GM21423 (cell line): Measurements from ENCODE around the gene USP31.
"Not testable (repeated sequence)": the region's sequence is repeated elsewhere in the genome, so short reads cannot be mapped to it uniquely, and the experiment has no call there.

Experiments used
- ATAC-seq: cut with Tn5 transposase; IDR thresholded peaks from one replicate; pipeline ENCODE4 v1.9.1; 2021; ENCODE audit warnings: mild to moderate bottlenecking, moderate library complexity; ENCODE audit not compliant: unreplicated experiment

The USP31 gene

DNA sequence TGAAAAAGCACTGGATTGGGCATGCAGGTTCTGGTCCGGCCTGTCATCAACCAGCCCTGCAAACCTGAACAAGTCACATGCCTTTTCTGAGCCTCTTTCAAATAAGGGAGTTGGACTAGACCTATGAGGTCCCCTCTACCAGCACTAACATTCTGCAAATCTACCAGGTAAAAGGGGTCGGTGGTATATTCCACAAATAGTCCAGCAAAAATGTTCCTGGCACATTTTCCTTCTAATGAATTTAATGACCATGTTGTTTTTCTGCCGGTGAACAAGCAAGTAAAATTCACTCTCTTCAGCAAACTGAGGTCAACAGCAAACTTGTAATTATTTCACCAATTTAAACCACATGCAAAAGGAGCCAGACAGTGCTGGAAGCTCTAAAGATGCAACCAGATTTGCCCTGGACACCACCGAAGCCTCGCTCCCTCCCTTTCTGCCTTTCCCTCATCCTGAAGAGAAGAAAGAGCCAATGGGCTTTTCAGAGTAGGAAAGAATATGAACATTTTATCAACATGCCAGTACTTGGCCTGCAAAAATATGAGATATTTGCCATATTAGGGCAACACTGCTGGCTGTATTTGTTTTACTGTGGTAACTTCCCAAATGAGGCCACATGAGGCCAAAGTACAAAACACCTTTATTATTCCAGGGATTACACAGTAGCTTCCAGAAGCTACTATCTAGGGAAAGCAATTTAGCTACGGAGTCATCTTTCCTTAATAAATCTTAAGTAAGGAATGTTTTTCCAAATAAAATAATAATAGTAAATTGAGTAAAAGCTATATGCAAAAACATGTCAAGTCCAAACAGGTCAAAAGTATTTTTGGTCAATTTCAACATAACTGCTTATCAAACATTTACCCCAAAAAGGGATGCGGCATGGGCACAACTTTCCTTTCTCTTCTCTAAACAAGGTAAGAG is 45.0 kb downstream of the USP31 start:
- ATAC-seq = no peak

DNA sequence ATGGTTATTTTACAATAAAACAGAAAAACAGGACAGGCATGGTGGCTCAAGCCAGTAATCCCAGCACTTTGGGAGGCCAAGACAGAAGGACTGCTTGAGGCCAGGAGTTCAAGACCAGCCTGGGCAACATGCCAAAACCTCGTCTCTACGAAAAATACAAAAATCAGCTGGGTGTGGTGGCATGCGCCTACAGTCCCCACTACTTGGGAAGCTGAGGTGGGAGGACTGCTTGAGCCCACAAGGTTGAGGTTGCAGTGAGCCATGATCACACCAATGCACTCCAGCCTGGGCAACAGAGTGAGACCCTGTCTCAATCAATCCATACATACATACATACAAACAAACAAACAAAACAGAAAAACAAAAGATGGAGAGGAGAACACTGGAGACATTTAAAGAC is 45.6 kb downstream of the USP31 start:
- no peak for ATAC-seq

DNA sequence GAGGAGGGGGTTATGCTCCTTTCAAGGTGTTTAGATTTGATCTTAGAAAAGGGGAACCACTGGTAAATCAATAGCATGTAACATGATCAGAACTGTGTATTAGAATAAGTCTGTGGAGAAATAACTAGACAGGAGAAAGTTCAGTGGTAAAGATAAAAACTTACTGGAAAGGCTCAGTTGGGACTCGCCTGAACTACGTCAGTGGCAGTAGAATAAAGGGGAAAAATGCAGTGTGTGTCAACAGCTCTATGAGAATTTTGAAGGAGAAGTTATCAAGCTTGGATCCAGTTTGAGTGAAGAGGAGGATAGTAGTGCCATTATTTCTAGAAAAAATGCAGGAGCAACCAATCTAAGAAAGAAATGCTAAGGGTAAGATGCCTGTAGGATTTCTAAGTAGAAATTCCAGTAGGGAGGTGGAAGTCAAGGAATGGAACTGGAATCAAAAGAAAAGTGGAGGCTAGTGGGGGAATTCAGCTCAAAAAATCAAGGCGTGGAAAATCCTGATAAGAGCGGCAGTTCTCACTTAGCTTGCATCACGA is 48.2 kb downstream of the USP31 start:
- no peak for ATAC-seq

DNA sequence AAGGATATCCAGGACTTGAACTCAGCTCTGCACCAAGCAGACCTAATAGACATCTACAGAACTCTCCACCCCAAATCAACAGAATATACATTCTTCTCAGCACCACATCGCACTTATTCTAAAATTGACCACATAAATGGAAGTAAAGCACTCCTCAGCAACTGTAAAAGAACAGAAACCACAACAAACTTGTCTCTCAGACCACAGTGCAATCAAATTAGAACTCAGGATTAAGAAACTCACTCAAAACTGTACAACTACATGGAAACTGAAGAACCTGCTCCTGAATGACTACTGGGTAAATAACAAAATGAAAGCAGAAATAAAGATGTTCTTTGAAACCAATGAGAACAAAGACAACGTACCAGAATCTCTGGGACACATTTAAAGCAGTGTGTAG is 52.8 kb downstream of the USP31 start:
- ATAC-seq = not testable (repeated sequence)

DNA sequence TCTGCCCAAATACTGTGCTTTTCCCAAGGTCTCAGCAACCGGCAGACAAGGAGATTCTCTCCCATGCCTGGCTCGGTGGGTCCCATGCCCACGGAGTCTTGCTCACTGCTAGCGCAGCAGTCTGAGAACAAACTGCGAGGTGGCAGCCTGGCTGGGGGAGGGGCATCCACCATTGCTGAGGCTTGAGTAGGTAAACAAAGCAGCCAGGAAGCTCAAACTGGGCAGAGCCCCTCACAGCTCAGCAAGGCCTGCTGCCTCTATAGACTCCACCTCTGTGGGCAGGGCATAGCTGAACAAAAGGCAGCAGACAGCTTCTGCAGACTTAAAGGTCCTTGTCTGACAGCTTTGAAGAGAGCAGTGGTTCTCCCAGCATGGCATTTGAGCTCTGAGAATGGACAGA is 55.1 kb downstream of the USP31 start:
- ATAC-seq = not testable (repeated sequence)

DNA sequence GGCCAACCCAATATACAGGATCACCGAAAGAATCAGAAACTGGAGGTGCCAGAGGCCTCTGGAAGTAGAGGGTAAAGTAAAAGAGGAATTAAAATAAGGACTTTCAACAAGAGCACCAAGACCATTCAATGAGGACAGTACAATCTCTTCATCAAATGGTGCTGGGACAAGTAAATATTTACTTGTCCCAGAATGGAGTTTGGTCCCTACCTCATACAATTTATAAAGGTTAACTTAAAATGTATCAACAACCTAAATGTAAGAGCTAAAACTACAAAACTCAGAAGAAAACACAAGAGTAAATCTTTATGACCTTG is 56.5 kb downstream of the USP31 start:
- no peak for ATAC-seq

DNA sequence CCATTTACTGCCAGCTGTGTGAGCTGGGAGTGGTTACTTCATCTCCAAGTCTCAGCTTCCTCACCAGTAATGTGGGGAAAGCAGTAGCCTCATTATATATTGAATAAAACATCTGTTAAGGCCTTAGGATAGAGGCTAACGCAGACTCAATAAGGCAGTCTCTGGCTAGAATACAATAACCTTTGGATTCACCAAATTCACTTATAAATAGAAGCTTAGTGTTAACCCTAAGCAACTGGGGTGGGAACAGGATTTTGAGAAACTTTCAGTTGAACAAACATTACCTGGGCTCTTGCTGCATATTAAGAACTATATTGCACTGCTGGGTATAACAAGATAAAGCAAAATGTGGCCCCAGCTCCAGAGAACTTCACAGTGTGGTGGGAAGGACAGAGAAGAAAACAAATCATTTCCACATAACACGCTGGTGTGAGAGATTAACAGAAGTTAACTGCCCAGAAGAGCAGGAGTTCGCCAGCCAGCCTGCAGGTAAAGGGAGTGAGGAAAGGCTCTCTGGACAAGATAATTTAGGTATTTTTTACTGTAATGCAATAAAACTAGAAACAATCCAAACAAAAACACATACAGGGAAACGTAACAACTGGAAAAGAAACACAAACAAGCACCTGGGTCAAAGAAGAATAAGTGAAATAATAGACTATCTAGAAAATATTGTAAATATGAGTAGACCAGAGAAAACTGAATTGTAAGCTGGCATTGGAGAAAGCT is 57.0 kb downstream of the USP31 start:
- no peak for ATAC-seq

DNA sequence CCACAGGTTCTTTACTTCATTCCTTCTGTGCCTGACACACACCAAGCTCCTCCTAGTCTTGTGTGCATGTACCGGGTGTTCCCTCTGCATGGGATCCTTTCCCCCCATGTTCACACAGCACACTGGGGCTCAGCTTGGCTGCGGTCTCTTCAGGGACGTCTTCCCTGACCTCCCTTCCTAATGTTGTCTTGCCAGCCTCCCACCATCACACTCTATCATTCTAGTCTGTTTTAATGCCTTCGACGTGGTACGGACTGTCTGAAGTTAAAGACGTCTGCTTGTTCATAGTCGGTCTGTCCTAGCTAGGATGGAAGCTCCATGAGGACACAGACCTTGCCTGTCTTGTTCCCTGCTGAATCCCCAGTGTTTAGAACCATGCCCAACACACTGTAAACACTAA is 60.1 kb downstream of the USP31 start:
- no peak for ATAC-seq

DNA sequence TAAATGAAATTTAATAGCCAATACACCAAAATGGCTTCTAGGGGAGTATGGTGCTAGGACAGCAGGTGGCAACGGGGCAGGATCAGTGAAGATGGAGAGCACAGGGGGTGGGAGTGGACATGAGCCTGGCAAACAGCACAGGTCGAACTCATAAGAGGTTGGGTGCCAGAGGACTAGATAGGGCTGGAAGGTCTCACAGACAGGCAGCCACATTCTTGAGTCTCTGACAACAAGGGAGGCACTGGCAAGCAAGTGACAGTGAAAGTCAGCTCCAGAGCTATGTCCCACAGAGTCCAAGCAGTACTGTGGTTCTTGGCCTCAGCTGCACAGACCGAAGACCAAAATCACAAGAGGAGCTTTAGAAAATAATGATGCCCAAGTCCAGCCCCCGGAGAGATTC is 61.2 kb downstream of the USP31 start:
- no peak for ATAC-seq

DNA sequence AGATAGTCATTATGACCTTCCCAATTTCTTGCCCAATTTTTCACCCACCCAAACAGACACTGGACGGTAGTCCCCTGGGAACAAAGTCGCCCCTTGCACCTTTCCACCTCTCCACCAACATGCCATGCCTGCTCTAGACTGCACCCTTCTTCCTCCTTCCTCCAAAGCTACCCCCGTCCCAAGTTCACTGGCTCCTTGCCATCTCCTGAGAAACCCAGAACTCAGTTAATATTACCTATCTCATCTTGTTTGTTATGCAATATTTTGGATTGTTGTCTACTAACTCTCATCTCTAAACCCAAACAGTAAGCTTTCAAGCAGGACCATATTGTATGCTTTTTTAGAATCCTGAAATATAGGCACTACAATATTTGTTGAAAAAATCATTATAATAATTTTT is 63.3 kb downstream of the USP31 start:
- no peak for ATAC-seq

DNA sequence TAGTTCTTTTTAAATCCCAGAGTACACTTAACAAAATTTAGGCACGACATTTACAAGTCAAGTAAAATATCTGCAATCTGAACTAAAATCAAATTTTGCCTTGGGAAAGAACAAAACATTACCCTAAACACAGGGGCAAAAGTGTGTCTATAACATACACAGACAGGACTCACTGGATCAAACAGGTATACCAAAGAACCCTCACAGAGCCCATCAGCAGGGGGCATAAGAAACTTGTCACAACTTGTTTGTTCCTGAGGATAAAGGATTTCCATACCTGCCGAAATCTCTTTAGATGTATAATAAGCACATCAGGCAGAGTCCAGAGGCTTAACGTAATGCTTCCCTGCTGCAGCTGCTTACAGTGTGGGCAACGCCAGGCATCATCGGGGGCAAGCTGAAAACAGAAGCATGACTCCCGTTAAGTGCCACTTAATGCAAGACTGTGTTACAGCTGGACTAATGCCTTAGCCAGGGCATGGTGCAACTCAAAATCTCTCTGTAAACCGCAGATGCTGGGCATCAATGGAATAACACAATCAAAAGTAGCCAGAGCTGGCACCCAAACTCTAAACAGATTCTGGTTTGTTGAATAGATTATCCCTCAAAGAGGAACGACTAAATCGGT is 67.0 kb downstream of the USP31 start:
- ATAC-seq = no peak

DNA sequence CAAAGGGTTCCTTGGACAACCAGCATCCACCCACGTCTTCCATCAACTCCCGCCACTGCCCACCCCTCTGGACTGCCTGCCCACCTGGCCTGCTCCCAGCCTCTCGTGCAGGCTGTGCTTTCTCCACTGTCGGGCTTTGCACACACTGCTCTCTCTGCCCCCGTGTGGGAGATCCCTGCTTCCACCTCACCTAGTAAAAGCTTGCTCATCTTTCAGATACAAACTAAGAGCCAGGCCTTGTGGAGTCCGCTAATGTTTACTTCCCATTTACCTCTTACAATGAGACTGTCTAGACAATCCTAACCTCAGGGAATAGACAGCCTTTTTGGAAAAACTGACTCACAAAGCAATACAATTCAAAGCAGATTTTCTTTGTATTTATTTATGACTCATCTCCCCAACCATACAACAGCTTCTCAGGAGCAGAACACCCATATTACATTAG is 67.6 kb downstream of the USP31 start:
- no peak for ATAC-seq

DNA sequence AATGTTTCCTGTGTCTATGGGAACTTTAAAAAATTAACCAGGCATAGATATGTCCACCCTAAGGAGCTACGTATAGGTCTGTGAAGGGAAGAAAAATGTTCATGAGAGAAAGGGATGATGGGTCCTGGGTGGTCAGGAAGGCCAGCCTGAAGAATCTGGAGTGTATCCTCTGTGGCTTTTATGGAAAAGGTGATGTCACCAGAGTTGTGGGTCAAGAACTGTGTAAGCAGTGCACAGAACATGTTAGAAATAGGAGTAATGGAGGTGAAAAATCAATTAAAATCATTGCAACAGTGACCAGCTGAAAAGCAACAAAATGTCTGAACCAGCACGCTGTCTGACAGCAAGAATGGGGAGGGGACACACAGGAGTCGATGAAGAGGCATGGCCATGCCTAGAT is 68.5 kb downstream of the USP31 start:
- no peak for ATAC-seq

DNA sequence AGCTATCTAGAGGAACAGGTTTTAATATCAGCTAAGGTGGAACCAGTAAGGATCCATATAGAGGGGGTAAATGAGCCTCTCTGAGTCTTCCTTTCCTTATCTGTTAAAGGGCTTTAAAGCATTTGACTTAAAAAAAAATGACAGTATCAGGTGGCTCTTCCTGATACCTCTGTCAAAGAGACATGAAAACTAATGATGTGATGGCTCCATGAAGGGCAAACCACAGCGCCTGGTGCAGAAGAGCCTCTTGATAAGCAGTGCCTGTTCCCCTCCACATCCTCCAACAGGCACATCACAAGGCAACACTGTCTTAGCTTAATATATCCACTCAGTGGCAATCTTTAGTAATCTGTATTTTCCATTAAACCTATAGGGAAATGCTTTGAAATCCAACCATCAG is 68.9 kb downstream of the USP31 start:
- no peak for ATAC-seq

DNA sequence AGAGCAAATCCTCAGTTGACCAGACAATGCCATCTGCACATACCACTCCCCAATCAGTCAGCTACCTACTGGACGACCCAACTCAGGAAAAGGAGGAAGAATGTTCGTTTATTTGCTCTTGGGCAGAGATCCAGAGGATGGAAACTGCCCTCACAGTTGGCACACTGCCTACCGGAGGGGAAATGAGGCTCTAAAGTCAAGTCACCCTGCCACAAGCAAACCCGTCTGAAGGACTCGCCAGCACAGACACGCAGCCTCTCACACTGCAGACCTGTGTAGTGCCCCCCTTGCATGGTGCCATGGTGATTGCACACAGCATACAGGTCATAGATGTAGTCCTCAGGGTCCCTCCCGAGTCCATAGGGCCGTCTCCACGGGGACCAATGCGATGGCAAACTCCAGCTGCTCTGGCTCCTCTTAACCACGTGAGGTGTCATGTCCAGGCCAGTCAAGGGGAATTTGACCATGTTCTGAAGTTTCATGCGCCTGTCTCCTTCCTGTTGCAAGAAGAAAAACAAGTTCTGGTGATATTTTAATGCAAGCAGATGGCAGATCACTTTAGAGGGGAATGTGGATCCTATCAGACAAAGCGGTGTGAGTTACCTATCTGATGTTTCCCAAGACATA is 69.5 kb downstream of the USP31 start:
- no peak for ATAC-seq

DNA sequence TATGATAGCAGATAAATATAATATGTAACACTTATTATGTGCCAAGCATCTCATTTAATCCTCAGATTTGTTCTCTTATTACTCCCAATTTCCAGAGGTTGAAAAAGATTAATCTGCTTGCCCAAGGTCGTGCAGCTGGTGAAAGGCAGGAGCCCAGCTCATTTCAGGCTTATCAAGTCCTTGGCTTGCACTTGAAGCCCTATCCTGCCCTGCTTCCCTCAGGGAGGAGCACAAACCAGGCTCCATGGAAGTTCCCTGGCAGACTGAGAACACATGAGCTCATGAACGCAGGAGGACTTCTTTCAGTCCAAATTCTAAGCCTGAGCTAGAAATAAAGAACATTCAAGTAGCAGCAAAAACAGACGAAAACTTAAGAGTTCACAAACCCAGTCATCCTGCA is 74.8 kb downstream of the USP31 start:
- ATAC-seq = no peak

DNA sequence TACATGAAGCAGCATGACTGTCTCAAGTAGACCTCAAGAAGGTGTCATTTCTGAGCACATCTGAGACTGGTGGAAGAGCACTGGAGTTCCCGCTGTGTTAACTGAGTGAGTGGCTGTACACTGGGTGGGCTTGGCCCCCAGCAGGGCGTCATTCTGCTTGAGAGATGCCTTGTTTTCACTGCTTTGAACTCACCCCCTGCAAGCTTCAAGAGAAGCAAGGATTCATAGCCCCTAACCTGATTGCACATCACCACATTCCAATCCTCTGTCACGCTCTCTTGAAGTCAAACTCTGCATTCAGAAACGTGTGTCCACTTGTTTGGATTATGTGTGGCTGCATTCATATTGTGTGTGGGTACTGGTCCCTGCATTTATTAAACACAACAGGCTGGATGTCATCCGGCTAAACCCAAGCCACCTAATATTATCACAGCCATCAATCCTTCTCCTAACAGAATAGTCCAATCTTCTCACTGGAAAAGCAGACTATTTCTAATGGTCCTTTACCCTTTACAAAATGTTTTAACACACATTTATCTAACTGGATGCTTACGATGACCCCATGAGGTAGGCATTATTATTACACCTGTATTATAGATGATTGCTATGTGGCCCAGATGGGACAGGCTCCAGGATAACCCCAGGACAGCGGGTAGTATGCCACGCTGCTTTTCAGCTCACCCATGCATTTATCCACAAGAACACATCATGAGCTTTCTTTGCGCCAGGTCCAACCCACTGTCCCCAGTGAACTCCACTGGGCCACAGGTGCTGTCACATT is 76.3 kb downstream of the USP31 start:
- ATAC-seq = no peak

DNA sequence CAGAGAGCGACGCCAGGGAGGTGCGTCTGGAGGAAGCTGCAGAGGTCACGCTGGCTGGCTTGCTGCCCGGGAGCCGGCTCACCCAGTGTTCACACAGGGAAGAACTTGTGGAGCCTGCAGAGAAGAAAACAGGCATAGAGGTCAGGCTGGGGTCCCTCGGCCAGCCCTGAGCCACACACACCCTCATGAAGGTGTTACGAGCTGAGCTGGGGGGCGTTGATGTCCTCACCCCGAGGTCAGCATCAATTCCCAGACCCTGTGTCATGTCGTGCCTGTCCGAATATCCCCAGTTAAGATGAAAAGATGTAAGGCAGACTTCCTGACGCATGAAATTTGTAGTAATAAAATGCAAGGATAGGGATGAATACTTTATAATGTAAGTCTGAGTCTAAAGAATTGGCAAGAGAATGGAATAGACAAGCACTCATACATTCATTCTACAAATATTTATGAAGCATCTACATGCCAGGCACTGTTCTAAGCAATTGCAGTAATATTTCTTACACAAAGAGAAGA is 77.1 kb downstream of the USP31 start:
- no peak for ATAC-seq

DNA sequence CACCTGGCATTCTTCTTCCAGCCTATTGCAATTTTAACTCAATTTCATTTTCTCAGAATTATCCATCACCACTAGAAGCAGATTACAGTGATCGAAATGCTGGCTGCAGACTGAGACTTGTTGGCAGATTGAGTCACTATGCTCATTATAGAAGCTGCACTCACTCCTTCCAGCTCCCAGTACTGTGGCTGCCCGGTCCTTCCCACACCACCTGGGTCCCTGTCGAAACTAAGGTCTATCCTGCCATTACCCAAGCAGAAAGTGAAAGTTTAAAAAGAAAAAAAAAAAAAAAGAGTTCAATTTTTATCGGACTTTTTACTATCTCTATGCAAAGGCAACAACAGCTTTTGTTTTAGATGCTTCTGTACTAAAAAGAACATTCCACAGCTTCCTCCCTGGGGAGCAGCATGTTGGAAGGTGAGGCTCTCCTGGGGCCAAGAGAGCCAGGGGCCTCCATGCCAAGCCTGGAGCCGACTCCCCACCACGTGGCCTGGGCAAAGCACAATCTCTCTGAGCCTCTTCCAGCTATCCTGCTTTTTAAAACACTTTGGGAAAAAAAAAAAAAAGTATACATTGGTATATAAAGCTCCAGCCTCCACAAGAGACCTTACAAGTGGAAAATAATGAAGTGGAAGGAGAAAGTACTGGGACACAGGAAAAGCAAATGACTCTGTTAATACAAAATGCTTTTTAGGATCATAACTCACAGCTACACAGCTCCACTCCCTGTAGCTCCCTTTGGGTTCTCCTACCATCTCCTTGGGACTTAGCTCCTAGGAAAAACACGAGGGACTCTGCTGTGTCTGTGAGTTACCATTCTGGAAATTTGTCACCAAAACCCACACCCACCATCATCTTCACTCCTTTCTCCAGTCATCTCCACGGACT is 77.8 kb downstream of the USP31 start:
- ATAC-seq = no peak
